Colon (tissue), 2 donors: ENCODE results near the gene LRCOL1.
A peak's percentile ranks its signal among the peaks of the same experiment; 100 is the strongest.
"Not testable (repeated sequence)": the region's sequence is repeated elsewhere in the genome, so short reads cannot be mapped to it uniquely, and the experiment has no call there.

Experiments
- FAIRE-seq: peaks from 2 replicates; lab custom pipeline; 2012; peaks lifted over from hg19 to GRCh38; lab: Jason Lieb, UNC
- donor health status: control.
- donor health status: control.

Gene LRCOL1

DNA sequence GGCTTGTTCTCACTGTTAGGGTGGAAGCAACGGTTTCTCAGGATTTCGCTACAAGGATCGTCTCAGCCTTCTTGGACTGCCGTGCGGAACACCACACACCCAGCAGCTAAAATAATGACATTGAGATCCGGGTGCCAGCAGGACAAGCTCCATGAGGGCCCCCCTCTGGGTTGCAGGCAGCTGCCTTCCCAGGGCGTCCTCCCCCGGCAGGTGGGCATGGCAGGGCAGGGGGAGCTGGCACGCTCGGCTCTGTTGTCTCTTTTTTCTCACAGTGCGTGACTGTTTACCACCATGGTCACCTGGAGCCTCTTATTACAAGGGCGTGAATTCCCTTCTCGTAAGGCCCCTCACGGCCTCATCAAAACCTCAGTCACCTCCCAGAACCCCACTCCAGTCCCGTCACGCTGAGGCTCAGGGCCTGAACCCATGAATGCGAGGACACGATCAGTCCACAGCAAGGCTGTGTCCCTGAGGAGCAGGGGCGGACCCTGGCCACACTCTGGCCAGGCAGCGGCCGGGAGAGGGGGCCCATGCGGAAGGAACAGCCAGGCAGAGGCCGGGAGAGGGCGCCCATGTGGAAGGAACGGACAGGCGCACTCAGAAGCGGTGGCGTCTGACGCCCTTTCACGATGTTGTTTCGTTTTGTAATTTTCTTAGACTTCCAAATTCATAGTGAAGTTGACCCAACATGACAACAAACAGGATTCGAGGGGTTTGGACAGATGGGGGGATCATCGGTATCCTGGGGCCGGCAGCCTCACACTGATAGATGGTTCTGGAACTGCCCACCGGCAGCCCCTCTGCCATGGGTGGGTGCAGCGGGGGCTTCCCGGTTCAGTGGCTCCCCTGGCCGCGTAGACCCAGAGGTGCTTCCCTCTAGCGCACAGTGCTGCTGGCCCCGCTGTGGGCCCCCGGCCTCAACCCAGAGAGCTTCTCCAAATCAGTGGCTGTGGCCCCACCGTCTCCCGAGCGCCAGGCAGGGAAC lies 10.0 kb downstream of the LRCOL1 start:
- no peak for FAIRE-seq

DNA sequence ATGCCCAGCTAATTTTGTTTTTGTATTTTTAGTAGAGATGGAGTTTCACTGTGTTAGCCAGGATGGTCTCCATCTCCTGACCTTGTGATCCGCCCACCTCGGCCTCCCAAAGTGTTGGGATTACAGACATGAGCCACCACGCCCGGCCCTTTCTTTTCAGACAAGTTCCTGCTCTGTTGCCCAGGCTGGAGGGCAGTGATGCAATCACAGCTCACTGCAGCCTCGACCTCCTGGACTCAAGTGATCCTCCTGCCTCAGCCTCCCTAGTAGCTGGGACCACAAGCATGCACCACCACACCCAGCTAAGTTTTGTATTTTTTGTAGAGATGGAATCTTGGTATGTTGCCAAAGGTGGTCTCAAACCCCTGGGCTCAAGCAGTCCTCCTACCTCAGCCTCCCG lies 10.9 kb downstream of the LRCOL1 start:
- not testable (repeated sequence) for FAIRE-seq

DNA sequence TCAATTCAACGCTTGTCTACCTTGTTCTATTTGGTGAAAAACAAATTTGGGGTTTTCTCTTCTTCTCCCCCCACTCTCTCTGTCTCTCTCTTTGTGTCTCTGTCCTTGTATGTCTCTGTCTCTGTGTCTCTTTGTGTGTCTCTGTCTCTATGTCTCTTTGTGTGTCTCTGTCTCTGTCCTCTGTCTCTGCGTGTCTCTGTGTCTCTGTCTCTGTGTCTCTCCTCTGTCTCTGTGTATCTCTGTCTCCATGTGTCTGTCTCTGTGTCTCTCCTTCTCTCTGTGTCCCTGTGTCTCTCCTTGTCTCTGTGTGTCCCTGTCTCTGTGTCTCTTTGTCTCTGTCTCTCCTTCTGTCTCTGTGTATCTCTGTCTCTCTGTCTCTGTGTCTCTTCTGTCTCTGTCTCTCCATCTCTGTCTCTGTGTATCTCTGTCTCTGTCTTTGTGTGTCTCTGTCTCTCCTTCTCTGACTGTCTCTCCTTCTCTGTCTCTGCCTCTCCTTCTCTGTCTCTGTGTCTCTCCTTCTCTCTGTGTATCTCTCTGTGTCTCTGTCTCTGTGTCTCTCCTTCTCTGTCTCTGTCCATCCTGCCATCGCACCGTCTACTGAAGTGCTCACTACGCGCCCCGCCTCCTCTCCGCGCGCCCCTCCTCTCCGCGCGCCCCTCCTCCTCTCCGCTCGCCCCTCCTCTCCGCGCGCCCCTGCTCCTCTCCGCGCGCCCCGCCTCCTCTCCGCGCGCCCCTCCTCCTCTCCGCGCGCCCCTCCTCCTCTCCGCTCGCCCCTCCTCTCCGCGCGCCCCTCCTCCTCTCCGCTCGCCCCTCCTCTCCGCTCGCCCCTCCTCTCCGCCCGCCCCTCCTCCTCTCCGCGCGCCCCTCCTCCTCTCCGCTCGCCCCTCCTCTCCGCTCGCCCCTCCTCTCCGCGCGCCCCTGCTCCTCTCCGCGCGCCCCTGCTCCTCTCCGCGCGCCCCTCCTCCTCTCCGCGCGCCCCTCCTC lies 12.8 kb downstream of the LRCOL1 start:
- FAIRE-seq: no peak

DNA sequence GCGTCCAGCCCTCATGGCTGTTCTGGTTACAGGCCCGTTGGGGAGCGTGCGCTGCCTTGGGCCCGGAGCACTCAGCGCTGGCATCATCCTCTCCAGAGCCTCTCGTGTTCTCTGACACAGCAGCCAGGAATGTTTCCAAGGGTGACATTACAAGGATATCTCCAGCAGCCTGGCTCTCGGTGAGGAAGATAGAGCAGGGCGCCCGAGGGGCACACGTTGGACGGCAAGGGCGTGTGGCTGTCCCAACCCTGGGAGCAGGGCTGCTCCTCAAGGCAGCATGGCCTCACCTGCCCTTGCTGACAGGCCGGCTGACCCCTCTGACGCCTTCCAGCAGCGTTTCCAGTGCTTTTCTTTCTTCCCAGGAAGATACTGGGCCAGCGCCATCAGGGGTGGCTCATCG lies 14.4 kb downstream of the LRCOL1 start:
- FAIRE-seq: no peak

DNA sequence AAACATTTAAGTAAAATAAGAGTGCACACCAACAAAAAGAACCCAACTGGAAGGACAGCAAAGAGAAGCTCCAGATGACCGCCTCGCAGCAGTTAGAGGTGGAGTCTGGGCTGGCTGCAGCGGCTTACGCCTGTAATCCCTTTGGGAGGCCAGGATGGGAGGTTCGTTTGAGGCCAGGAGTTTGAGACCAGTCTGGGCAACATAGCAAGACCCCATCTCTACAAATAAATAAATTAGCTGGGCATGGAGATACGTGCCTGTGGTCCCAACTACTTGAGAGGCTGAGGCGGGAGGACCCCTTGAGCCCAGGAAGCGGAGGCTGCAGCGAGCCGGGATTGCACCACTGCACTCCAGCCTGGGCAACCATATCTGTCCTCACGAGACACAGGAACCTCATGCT lies 15.2 kb downstream of the LRCOL1 start:
- no peak for FAIRE-seq

DNA sequence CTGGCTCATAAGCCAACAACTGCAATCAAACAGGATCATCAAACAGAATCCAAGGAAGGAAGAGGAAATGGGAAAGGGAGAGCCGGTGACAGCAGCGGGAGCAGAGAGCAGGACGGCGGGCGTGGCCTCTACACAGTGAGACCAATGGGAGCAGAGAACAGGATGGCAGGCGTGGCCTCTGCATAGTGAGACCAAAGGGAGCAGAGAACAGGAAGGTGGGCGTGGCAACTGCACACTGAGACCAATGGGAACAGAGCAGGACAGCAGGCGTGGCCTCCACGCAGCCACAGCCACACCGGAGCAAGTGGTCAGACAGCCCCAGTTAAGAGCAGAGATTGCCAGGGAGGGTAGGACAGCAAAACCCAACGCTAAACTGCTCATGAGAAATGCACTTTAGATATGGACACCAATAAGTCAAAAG lies 16.4 kb downstream of the LRCOL1 start:
- FAIRE-seq: peak; percentile 72

DNA sequence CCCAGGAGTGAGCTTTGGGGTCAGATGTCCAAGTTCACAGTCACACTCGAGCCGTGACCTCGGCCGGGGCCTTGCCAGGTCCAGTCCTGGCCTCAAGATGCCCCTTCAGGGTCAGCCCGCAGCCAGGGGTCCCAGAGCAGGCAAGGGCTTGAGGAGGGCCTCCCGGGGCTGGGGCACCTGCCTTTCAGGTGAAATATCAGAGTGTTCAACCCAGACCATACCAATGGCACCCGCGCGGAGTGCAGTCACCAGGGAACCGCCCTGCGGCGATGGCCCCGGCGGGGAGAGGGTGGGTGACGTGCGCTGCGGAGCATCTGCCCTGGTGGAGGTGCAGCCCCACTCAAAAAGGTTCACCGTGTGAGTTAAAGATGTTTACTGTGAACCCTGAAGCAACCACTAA lies 16.9 kb downstream of the LRCOL1 start:
- no peak for FAIRE-seq

DNA sequence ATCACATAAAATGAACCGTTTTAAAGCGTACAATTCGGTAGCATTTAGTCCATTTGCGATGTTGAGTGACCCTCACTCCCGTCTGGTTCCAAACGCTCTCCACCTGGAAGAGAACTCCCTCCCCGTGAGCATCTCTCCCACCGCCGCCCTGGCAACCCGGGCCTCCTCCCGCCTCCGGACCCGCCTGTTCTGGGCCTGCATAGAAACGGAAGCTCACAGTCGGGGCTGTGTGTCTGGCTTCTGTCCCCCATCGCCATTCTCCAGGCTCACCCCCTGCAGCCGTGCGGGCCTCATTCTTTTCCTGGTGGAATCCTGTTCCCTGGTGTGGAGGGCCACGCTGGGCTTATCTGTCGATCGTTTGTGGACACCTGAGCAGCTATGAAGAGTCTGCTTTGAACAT lies 17.3 kb downstream of the LRCOL1 start:
- no peak for FAIRE-seq

DNA sequence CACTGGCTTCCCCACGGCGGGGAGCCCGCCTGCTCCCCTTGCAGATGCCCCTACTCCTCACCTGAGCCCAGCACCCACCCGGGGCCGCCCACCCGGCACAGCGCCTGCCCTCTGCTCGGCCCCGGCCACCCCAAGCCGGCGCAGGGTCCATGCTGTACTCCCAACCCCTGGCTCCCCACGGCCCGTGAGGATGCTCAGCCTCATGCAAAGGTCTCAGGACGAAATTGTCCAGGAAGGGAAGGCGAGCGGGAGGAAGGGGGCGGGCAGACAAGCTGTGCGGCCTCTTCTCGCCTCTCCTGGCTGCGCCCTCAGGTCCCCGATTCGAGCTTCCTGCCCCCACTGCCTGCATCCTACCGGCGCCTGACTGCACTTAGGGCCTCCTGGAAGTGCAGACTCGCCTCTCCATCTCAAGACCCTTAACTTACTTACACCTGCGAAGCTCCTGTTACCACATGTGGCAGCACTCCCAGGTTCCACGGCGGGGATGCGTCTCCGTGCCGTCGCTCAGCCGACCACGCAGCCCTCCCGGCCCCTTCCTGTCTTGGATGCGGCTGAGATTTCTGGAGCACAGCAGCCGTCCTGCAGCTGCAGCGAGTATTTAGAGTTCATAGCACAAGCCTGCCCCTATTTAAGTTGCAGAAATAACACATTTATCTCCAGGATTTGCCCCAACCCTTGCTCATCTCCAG lies 18.0 kb downstream of the LRCOL1 start:
- no peak for FAIRE-seq

DNA sequence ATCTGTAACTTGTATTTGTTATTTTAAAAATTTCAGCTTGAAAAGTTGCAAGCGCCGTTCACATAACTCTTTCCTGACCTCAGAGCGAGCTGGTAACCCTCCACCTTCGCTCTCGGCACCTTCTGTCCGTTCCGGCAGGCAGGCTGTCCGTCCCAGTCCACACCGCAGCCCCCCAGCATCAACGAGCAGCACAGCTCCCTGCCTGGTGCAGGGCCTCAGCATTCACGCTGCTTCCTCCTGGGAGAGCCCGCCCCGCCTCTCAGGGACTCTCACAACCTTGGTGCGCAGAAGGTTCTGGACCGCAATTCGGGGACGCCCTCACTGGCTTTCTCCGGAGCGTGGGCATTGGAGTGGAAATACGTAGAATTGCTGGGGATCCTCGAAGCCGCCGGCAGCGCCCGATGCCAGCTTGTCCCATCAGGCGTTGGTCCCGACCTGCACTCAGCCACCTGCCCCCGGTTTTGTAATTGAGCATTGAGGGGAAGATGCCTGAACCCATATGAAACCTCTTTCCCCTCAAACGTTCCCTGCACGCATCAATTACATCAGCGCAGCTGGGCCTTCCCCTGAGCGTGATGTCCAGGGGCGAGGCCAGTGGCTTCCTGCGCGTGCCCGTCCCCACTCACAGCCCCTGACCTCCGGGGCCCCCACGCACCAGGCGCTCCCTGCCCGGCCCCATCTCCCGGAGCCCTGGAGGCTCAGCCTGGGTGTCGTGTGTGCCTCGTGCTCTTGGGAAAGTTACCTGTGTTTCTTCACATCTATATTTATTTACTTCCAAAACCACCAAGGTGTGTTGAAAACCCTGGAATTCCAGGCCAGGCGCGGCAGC lies 19.1 kb downstream of the LRCOL1 start:
- FAIRE-seq: no peak

DNA sequence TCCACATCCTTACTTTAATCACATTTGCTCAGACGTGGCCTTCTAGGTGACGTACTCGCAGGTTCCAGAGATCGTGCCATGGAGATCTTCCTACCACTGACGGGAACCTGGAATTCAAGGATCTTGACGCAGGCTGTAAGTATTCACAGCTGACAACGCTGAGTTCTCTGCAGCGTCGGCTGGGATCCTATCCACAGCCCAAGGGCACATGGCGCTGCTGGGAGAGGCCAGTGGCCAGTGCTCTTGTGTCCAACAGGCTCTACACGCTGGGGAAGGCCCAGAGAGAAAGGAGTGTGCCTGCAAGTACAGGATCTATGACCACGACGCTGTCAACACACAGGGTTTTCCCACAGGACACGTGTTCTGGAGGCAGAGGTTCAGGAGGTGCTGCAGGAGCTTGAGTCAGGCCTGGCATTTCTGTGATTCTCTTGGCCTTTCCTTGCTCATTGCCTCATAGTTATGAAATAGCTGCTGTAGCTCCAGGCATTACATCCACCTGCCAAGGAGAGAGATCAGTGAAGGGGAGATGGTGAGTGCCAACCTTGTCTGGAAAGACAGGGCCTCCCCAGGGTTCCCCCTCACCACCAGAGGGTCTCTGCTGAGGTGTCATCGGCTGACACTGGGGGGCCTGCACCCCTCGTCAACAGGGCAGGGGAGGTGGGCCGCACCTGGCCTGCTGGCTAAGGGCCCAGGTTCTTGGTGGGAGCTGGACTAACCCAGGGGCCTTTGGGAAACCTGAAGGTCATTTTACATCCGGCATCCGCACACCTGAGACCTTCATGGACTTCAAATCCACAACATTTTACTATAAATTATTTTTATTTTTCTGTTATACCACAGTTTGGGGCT lies 21.3 kb downstream of the LRCOL1 start:
- FAIRE-seq: no peak

DNA sequence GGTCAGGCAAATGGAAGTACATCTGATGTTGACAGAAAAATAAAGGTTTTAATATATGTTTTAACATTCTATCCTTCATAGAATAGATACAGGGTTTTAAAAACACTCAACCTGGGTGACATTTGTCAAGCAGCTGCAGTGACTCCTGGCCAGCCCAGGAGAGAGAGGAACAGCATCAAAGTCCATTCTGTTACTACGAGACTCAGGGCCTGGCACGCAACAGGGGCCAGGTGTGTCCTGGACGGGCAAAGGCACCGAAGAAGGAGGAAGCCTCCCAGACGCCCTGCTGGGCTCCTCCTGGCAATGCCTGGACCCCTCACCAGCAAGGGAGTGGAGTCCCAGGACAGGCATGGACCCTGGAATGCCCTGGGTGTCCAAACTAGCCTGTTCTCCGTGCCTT lies 22.1 kb downstream of the LRCOL1 start:
- FAIRE-seq: no peak

DNA sequence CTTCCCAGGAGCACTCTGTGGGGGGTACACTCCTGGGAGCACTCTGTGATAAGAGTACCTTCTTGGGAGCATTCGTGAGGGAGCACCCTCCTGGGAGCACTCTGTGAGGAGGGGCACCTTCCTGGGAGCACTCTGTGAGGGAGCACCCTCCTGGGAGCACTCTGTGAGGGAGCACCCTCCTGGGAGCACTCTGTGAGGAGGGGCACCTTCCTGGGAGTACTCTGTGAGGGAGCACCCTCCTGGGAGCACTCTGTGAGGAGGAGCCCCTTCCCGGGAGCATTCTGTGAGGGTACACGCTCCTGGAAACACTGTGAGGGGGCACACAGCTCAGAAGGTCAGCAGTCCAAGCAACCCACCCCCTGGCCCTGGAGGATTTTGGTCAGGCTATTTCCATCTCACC lies 22.6 kb downstream of the LRCOL1 start:
- FAIRE-seq: no peak

DNA sequence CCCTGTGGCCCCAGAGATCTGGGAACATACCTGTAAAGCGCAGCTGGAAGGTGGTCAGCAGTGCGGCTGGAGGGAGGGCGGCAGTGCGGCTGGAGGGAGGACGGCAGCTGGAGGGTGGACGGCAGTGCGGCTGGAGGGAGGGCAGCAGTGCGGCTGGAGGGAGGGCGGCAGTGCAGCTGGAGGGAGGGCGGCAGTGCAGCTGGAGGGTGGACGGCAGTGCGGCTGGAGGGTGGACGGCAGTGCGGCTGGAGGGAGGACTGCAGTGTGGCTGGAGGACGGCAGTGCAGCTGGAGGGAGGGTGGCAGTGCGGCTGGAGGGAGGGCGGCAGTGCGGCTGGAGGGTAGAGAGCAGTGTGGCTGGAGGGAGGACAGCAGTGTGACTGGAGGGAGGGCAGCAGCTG lies 23.5 kb downstream of the LRCOL1 start:
- no peak for FAIRE-seq

DNA sequence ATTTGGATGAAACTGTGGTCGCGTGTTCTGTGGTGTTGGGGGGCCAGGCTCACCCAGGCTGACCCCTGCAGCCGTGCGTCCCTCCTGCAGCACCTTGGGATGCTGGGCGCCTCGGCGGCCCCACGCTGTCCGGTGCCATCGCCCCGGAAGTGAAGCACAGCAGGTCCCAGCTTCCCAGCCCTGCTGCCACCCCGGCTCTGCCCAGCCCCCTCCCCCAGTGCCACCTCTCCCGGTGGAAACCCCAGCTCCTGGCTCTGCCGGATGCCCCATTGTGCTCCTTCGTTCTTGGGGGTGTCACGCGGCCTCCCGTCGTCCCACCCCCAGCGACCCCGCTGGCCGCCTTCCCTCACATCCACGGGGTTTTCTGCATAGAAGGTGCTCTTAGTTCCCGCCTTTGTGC lies 25.2 kb downstream of the LRCOL1 start:
- no peak for FAIRE-seq

DNA sequence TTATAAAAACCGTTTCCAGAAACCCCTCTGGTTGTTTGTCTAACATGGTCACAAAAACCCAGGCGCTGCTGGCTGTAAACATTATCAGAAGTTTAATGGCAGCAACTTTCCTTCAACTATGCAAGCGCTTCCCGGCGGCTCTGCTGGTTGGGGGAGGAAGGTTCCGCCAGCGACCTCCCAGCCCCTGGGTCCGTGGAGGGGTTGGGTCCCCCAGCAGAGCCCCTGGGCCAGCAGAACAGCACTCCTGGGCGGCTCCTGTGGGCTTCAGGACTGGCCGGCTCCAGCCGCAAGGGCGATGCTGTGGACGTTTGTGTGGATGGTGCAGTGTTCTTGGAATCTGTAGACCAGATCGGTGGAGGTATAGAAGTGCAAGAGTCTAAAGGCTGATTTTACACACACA lies 26.0 kb downstream of the LRCOL1 start:
- no peak for FAIRE-seq

DNA sequence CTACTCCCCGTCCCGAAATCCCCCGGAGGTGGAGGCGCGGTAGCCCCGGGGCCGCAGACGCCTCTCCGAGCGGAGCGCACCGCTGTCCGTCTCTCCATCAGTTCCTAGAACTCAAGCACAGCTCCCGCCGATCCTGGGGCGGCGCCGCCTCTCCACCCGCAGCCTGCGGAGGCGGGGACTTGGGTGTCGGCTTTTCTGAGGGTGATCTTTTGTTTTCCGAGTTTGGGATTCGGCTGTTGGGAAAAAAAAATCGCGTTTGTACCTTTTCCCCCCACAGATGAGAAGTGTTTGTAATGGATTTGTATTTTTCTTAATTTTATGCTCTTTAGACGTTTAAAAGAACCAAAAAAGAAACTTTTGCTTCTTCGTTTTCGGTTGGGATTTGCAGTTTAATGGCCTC lies 26.6 kb downstream of the LRCOL1 start:
- FAIRE-seq: no peak

DNA sequence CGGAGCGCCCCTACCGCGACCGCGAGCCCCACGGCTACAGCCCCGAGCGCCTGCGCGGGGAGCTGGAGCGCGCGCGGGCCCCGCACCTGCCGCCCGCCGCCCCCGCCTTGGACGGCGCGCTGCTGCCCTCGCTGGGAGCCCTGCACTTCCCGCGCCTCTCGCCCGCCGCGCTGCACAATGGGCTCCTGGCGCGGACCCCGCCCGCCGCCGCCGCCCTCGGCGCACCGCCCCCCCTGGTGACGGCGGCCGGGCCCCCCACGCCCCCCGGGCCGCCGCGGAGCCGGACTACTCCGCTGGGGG lies 27.0 kb downstream of the LRCOL1 start:
- no peak for FAIRE-seq

DNA sequence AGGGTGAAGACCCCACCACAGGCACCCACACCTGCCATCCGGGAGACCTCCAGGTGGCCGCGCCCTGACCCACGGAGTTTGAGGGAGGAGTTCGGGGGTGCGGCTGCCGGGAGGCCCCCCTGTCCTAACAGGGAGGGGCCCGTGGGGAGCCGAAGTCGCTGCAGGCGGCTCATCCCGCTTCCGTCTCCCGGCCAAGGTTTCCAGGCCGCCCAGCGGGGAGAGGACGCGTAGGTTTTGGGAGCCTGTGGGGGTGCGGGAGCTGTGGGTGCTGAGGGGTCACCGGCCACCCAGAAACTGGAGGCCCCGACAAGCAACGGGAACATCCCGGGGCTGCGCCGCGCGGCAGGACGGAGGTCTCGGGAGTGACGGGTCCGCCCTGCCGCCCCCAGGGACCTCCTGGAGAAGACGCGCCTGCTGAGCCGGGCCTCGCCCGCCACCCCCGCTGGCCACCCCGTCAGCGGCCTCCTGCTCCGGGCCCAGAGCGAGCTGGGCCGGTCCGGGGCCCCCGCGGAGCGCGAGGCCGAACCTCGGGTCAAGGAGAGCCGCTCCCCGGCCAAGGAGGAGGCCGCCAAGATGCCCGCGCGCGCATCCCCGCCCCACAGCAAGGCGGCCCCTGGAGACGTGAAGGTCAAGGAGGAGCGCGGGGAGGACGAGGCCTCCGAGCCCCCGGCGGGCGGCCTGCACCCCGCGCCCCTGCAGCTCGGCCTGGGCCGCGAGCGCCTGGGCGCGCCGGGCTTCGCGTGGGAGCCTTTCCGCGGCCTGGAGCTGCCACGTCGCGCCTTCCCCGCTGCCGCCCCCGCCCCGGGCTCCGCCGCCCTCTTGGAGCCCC lies 27.6 kb downstream of the LRCOL1 start:
- FAIRE-seq: no peak

DNA sequence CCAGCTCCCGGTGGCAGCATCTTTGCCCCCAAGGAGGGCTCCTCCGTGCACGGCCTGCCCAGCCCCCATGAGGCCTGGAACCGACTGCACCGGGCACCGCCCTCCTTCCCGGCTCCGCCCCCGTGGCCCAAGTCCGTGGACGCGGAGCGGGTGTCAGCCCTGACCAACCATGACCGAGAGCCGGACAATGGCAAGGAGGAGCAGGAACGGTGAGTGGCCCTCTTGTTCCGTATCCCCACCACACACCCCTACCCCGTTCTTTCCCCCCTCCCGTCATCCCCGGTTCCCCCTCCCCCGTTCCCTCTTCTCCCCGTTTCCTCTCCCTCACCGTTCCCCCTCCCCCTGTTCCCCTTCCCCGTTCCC lies 28.3 kb downstream of the LRCOL1 start:
- FAIRE-seq: no peak
